ENCODE results near the gene BMP3. TPM values are rescaled to one million over a fixed set of nuclear protein-coding genes. Genes with fewer than 3 reads are reported as not detected.

Gene BMP3
- total RNA-seq, 1 experiment from 2014 or later = 1.8 TPM

DNA sequence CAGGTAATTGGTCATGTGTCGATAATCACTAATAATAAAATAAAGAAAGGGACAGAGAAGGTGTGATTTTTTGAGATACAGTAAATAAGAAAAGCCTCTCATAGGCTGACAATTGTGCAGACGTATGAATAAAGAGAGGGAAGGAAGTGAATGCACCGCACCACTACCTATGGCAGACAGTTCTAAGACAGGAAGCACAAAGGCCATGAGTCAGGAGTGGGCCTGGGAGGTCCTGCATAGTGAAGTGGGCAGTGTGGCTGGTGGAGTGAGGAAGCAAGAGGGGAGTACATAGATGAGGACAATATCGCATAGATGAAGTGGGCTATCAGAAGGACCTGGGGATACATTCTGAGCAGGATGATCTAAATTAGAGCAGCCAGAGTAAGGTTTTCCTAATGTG, 75.6 kb downstream of the BMP3 start:
- DNase-seq (no peak), ATAC-seq (no peak)
- no peaks in the 10 kb centered on the region for H3K9me3 ChIP-seq (ENCODE audit: low read length)
- intact Hi-C loops (cut with micrococcal nuclease) = no loop called here
- H2AFZ ChIP-seq (ENCODE audit: low read length) = no peak overlapping the region
- H3K36me3 ChIP-seq (ENCODE audit: low read depth, low read length) = no peaks in the 10 kb centered on the region
- no peak overlapping the region for H3K9ac ChIP-seq (ENCODE audit: low read length)
- no peak overlapping the region for H3K4me3 ChIP-seq (ENCODE audit: low read length)
- H3K4me1 ChIP-seq (ENCODE audit: insufficient read depth, low read length) = no peaks in the 10 kb centered on the region
- H3K79me2 ChIP-seq (ENCODE audit: low read length) = no peaks in the 10 kb centered on the region
- POLR2A ChIA-PET (ENCODE audit: unreplicated experiment) = no interaction called here
- no peak overlapping the region for H3K4me2 ChIP-seq (ENCODE audit: low read length)
- no peaks in the 10 kb centered on the region for H3K27me3 ChIP-seq (ENCODE audit: low read length)
- no peaks in the 10 kb centered on the region for H3K9me2 ChIP-seq (replicated peaks; ENCODE audit: low read length)
- H3F3A ChIP-seq (ENCODE audit: low read length, unreplicated experiment) = no peaks in the 10 kb centered on the region
- TF ChIP-seq EZH2phosphoT487 (IDR thresholded peaks at IDR 0.05; ENCODE audit: borderline replicate concordance, low read length) = no peak
- no peak for TF ChIP-seq CTCF (conservative IDR thresholded peaks at IDR 0.05; ENCODE audit: low read depth, low read length)
- TF ChIP-seq EZH2 (IDR thresholded peaks at IDR 0.05; ENCODE audit: low read length, unreplicated experiment) = no peak
- no peaks in the 10 kb centered on the region for H4K20me1 ChIP-seq (ENCODE audit: low read length)
- no peak overlapping the region for H3K27ac ChIP-seq (ENCODE audit: low read length)
- no TSS peak for BruUV-seq (replicated peaks)
- CTCF ChIA-PET = no interaction called here

Other genes starting within 250 kb of the BMP3 start
- 0.40 and 0.55 TPM in 2 replicates for gene PRKG2, start 184.5 kb downstream of the BMP3 start, total RNA-seq (2014; rRNA removed)